ENCODE measurements around the gene MEGF11.

GRCh38 chr15:66167854-66168253 is 85.7 kb downstream of the MEGF11 start:
- TF ChIP-seq, protein P1, sequence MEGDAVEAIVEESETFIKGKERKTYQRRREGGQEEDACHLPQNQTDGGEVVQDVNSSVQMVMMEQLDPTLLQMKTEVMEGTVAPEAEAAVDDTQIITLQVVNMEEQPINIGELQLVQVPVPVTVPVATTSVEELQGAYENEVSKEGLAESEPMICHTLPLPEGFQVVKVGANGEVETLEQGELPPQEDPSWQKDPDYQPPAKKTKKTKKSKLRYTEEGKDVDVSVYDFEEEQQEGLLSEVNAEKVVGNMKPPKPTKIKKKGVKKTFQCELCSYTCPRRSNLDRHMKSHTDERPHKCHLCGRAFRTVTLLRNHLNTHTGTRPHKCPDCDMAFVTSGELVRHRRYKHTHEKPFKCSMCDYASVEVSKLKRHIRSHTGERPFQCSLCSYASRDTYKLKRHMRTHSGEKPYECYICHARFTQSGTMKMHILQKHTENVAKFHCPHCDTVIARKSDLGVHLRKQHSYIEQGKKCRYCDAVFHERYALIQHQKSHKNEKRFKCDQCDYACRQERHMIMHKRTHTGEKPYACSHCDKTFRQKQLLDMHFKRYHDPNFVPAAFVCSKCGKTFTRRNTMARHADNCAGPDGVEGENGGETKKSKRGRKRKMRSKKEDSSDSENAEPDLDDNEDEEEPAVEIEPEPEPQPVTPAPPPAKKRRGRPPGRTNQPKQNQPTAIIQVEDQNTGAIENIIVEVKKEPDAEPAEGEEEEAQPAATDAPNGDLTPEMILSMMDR (IDR thresholded peaks at IDR 0.05), result no peak
- TF ChIP-seq EP300 (IDR thresholded peaks at IDR 0.05) (no peak), POLR2A (IDR thresholded peaks at IDR 0.05; ENCODE audit: low read depth) (no peak)
